Posterior cingulate gyrus (tissue), 11 donors: ENCODE data around the gene CELF5.

Experiments used
- DNase-seq, 10 donors: peaks; one replicate each; pipeline versions ENCODE4 v3.0.0 to v3.0.0-alpha.2; 2020 to 2021; ENCODE audit warnings: mixed read lengths in 3 of 10
- intact Hi-C: fragments of 100-400 bp; cut with DNase I; formaldehyde crosslinking; loops from one replicate; pipeline ENCODE4 v1.15.1; 2023

CELF5 gene

GRCh38 chr19:3224346-3225168, at the start of gene CELF5:
TSS of gene CELF5 (plus strand) at chr19:3224661. CDS start at chr19:3224740, 79 bp downstream.
- DNase-seq = peak in 9 of 10 donors; percentile 39 to 94 (median 57)

GRCh38 chr19:3175781-3176714, 48.4 kb upstream of the CELF5 start:
- DNase-seq = peak in 2 of 10 donors; percentile 32 to 50
- intact Hi-C loops = no loop called here

More at GRCh38 chr19:3224346-3225168, at the start of gene CELF5:
- intact Hi-C loops = no loop called here

GRCh38 chr19:3176715-3177501, 47.6 kb upstream of the CELF5 start:
- intact Hi-C loops = no loop called here
- DNase-seq = peak in 2 of 10 donors; percentile 60 to 61

GRCh38 chr19:3178377-3178972, 46.0 kb upstream of the CELF5 start, which contains the start of gene S1PR4:
TSS of gene S1PR4 (plus strand) at chr19:3178769. CDS start at chr19:3178793, 24 bp downstream.
- intact Hi-C loops = no loop called here
- DNase-seq = peak in 3 of 10 donors; percentile 59 to 81 (median 69)

- intact Hi-C loops = no loop called here
- peak in 3 of 10 donors; percentile 58 to 67 (median 65) for DNase-seq
Measured at GRCh38 chr19:3178973-3179738, 45.3 kb upstream of the CELF5 start.

GRCh38 chr19:3179739-3180293, 44.6 kb upstream of the CELF5 start:
- DNase-seq = peak in 3 of 10 donors; percentile 52 to 82 (median 75)
- intact Hi-C loops = no loop called here

GRCh38 chr19:3183721-3184641, 40.5 kb upstream of the CELF5 start:
- peak in 2 of 10 donors; percentile 43 to 47 for DNase-seq
- intact Hi-C loops = no loop called here

GRCh38 chr19:3184847-3185460, 39.5 kb upstream of the CELF5 start:
- intact Hi-C loops = no loop called here
- DNase-seq = peak; percentile 58 to 94 (median 81)

- DNase-seq = peak; percentile 90 to 99 (median 94)
- intact Hi-C loops = no loop called here
Measured at GRCh38 chr19:3185461-3186159, 38.9 kb upstream of the CELF5 start, which contains the start of gene NCLN. TSS of gene NCLN (plus strand) at chr19:3185930. CDS start at chr19:3186031, 101 bp downstream.

GRCh38 chr19:3186160-3186688, 38.2 kb upstream of the CELF5 start:
- peak in 2 of 10 donors; percentile 72 to 74 for DNase-seq
- intact Hi-C loops = no loop called here

- intact Hi-C loops = no loop called here
- DNase-seq = peak in 2 of 10 donors; percentile 44 to 77
Measured at GRCh38 chr19:3186891-3187661, 37.4 kb upstream of the CELF5 start.

GRCh38 chr19:3187662-3188511, 36.6 kb upstream of the CELF5 start:
- intact Hi-C loops = no loop called here
- DNase-seq = peak in 2 of 10 donors; percentile 48 to 54

GRCh38 chr19:3188627-3189596, 35.5 kb upstream of the CELF5 start:
- DNase-seq = peak in 1 of 10 donors; percentile 66
- intact Hi-C loops = no loop called here
